ENCODE data around the gene OR6C4. TPM values are rescaled to one million over a fixed set of nuclear protein-coding genes. Genes with fewer than 3 reads are reported as not detected.
"Not testable (repeated sequence)": the region's sequence is repeated elsewhere in the genome, so short reads cannot be mapped to it uniquely, and the experiment has no call there.

Gene OR6C4
- total RNA-seq, 2 experiments from 2014 or later: not detected

- H3K36me3 Mint-ChIP-seq (ENCODE audit: low read depth); CTCF ChIA-PET; ATAC-seq; H3K27ac Mint-ChIP-seq; H3K9me3 Mint-ChIP-seq (ENCODE audit: insufficient read depth); DNase-seq; H3K27me3 Mint-ChIP-seq (ENCODE audit: low read depth); H3K4me3 Mint-ChIP-seq; H3K4me1 Mint-ChIP-seq (ENCODE audit: low read depth); POLR2A ChIA-PET: not testable (repeated sequence)
Measured at GRCh38 chr12:55590152-55590551, 40.8 kb downstream of the OR6C4 start.

Other genes starting within 250 kb of the OR6C4 start
- not detected for gene OR6C1, start 235.3 kb upstream of the OR6C4 start, total RNA-seq
- gene OR6C3, start 218.9 kb upstream of the OR6C4 start, total RNA-seq: not detected
- not detected for gene OR6C75, start 186.6 kb upstream of the OR6C4 start, total RNA-seq
- not detected for gene OR6C65, start 149.1 kb upstream of the OR6C4 start, total RNA-seq
- not detected for gene OR6C76, start 123.3 kb upstream of the OR6C4 start, total RNA-seq
- gene OR6C2, start 105.5 kb upstream of the OR6C4 start, total RNA-seq: not detected
- gene OR6C70, start 79.5 kb upstream of the OR6C4 start, total RNA-seq: not detected
- not detected for gene OR6C68, start 57.2 kb upstream of the OR6C4 start, total RNA-seq
- gene OR2AP1, start 22.9 kb downstream of the OR6C4 start, total RNA-seq: not detected
- gene OR10P1, start 87.3 kb downstream of the OR6C4 start, total RNA-seq: not detected
- gene ITGA7, start 158.3 kb downstream of the OR6C4 start, total RNA-seq: 1 to 10 TPM; 2.0 to 4.2 TPM
- 100 to 1,000 TPM; 156 to 158 TPM for gene BLOC1S1, start 166.4 kb downstream of the OR6C4 start, total RNA-seq
- gene RDH5, start 170.8 kb downstream of the OR6C4 start, total RNA-seq: 10 to 100 TPM; 12.0 to 12.1 TPM
- 100 to 1,000 TPM; 203 to 206 TPM for gene CD63, start 179.4 kb downstream of the OR6C4 start, total RNA-seq
- 10 to 100 TPM; 12.4 to 13.9 TPM for gene GDF11, start 193.5 kb downstream of the OR6C4 start, total RNA-seq

Measured in activated CD8-positive, alpha-beta T cell treated with anti-CD3 and anti-CD28 coated beads, Interleukin-2, amount 10 ng/mL, durations not matched to agents 7 days and 5 days (primary cell).